AG10803 (cell line): Measurements from ENCODE around the gene GSN.

ENCODE experiments used
- DNase-seq: peaks from one replicate; pipeline ENCODE4 v3.0.0; 2010; ENCODE audit warnings: low read depth
- H3K4me3 ChIP-seq: 2 replicates; pipeline ENCODE4 v1.5.1; 2011; ENCODE audit warnings: mild to moderate bottlenecking, low read length, control low read depth
- CTCF ChIP-seq: conservative IDR thresholded peaks from 2 replicates; pipeline ENCODE4 v1.5.1; 2011; ENCODE audit warnings: mild to moderate bottlenecking, low read length, control low read depth, inconsistent platforms

Gene GSN

GRCh38 chr9:121272401-121272948 lies 4.5 kb downstream of the GSN start:
- H3K4me3 ChIP-seq: peak overlapping the region; percentile 26
- no peak for DNase-seq
- TF ChIP-seq CTCF: no peak

GRCh38 chr9:121273064-121273775 lies 5.3 kb downstream of the GSN start:
- no peak overlapping the region for H3K4me3 ChIP-seq
- DNase-seq: no peak
- no peak for TF ChIP-seq CTCF

- DNase-seq: peak; percentile 66
- TF ChIP-seq CTCF: no peak
- no peak overlapping the region for H3K4me3 ChIP-seq
Observed at GRCh38 chr9:121274851-121275250, 6.9 kb downstream of the GSN start.

- peak; percentile 35 for DNase-seq
- no peak for TF ChIP-seq CTCF
- H3K4me3 ChIP-seq: no peak overlapping the region
Observed at GRCh38 chr9:121275781-121276658, 8.1 kb downstream of the GSN start.

- no peak for TF ChIP-seq CTCF
- no peak overlapping the region for H3K4me3 ChIP-seq
- no peak for DNase-seq
Observed at GRCh38 chr9:121277026-121277425, 9.1 kb downstream of the GSN start.

- H3K4me3 ChIP-seq: peak overlapping the region; percentile 26
- no peak for TF ChIP-seq CTCF
- peak; percentile 77 for DNase-seq
Observed at GRCh38 chr9:121277518-121278295, 9.7 kb downstream of the GSN start.
